ENCODE data around the gene GABRG3.

GRCh38 chr15:27061739-27062138 lies 90.8 kb downstream of the GABRG3 start:
- TF ChIP-seq CTCF (IDR thresholded peaks at IDR 0.05; ENCODE audit: insufficient read depth, low read length): no peak
- no peak for TF ChIP-seq REST (IDR thresholded peaks at IDR 0.05; ENCODE audit: insufficient replicate concordance, low read depth)
- no peak for TF ChIP-seq POLR2AphosphoS5 (IDR thresholded peaks at IDR 0.05; ENCODE audit: low read depth)
- TF ChIP-seq SPI1 (IDR thresholded peaks at IDR 0.05; ENCODE audit: borderline replicate concordance, low read depth): no peak
- TF ChIP-seq GABPA (IDR thresholded peaks at IDR 0.05; ENCODE audit: low read depth): no peak

Data from HL-60 (cell line).